K562 (cell line): ENCODE results near the gene BFSP1. TPM values are rescaled to one million over a fixed set of nuclear protein-coding genes. Genes with fewer than 3 reads are reported as not detected.

Experiments
- ATAC-seq: fragments of 200-7000 bp; cut with Tn5 transposase; 3 replicates; pipeline ENCODE4 v1.9.1; 2020; ENCODE audit warnings: moderate library complexity
- BruUV-seq: library from RNA; stranded (reverse); fragments of 400-500 nt; replicated peaks from 2 replicates; lab custom pipeline; 2021; lab: Mats Ljungman, UMichigan
- CTCF ChIA-PET: fragments of 300-600 bp; formaldehyde crosslinking; extraction: SDS; loops from one replicate; lab custom pipeline; 2021; ENCODE audit warnings: low intra/inter-chr PET ratio; lab: Yijun Ruan, JAX
- POLR2A ChIA-PET: fragments of 300-600, 350-650 bp; sonication (Branson Sonifier 250); formaldehyde crosslinking; extraction: SDS; loops from one replicate; lab custom pipeline; 2021; ENCODE audit warnings: antibody characterized with exemption, inconsistent platforms; lab: Yijun Ruan, JAX
- DNase-seq, 4 experiments: peaks; one replicate each; pipeline versions ENCODE4 v3.0.0 to v3.0.0-alpha.2; 2011 to 2018; ENCODE audit warnings: low spot score in 3 of 4, mixed read lengths in 3 of 4; ENCODE audit errors: extremely low read depth in 1 of 4
- FAIRE-seq: peaks from 2 replicates; lab custom pipeline; 2011; peaks lifted over from hg19 to GRCh38; lab: Jason Lieb, UNC
- H2AFZ ChIP-seq: 2 replicates; pipeline ENCODE4 v1.6.0; 2011; ENCODE audit warnings: low read depth, low read length, control low read depth, inconsistent platforms
- H3K27ac ChIP-seq: fragments of 200-600 bp; 3 replicates; pipeline ENCODE4 v1.8.0; 2011; ENCODE audit warnings: low read depth, mild to moderate bottlenecking, control low read depth, inconsistent platforms, low read length, moderate library complexity, mixed read lengths; ENCODE audit errors: extremely low read depth
- H3K27me3 ChIP-seq, 2 experiments: fragments of 300-600 bp in 1 of 2; 2 replicates in 1 of 2; 3 replicates in 1 of 2; pipeline versions ENCODE4 v1.6.0 to v1.8.0; 2011; ENCODE audit warnings: inconsistent platforms in 2 of 2, low read length in 2 of 2, mild to moderate bottlenecking in 1 of 2, mixed read lengths in 1 of 2, moderate library complexity in 1 of 2; ENCODE audit not compliant: control insufficient read depth in 2 of 2, insufficient read depth in 2 of 2
- H3K36me3 ChIP-seq: fragments of 300-600 bp; 3 replicates; pipeline ENCODE4 v1.8.0; 2011; ENCODE audit warnings: mild to moderate bottlenecking, low read length, inconsistent platforms; ENCODE audit not compliant: control insufficient read depth, insufficient read depth
- H3K4me1 ChIP-seq, 2 experiments: fragments of 200-600 bp in 1 of 2; replicated peaks in 1 of 2; 2 replicates in 1 of 2; 3 replicates in 1 of 2; pipeline versions ENCODE4 v1.5.1 to v1.8.0; 2011; ENCODE audit warnings: inconsistent platforms in 2 of 2, low read length in 2 of 2, mild to moderate bottlenecking in 1 of 2, mixed read lengths in 1 of 2, moderate library complexity in 1 of 2; ENCODE audit not compliant: control insufficient read depth in 2 of 2, insufficient read depth in 2 of 2
- H3K4me2 ChIP-seq: 2 replicates; pipeline ENCODE4 v1.6.1; 2011; ENCODE audit warnings: low read length, control low read depth, inconsistent platforms, mixed read lengths; ENCODE audit not compliant: insufficient read depth
- H3K4me3 ChIP-seq: fragments of 200-600 bp; sonication (generic), shearing (Covaris generic); 2 replicates; pipeline ENCODE4 v1.5.1; 2016; ENCODE audit warnings: control low read depth, inconsistent platforms
- H3K79me2 ChIP-seq: fragments of 200-600 bp; 3 replicates; pipeline ENCODE4 v1.8.0; 2011; ENCODE audit warnings: low read length, inconsistent platforms; ENCODE audit not compliant: control insufficient read depth, insufficient read depth
- H3K9ac ChIP-seq, 2 experiments: 2 replicates each; pipeline versions ENCODE4 v1.6.0 to v1.6.1; 2011; ENCODE audit warnings: low read depth in 2 of 2, low read length in 2 of 2, control low read depth in 1 of 2, inconsistent platforms in 1 of 2, mild to moderate bottlenecking in 1 of 2, mixed read lengths in 1 of 2; ENCODE audit not compliant: insufficient read depth in 1 of 2
- H3K9me1 ChIP-seq: one replicate; pipeline ENCODE4 v1.6.0; 2011; ENCODE audit warnings: inconsistent platforms, mild to moderate bottlenecking, low read length, moderate library complexity; ENCODE audit not compliant: control insufficient read depth, insufficient read depth
- H3K9me3 ChIP-seq: replicated peaks from 2 replicates; pipeline ENCODE4 v1.5.1; 2011; ENCODE audit warnings: low read depth, low read length, inconsistent platforms; ENCODE audit not compliant: control insufficient read depth, insufficient read depth
- H4K20me1 ChIP-seq: replicated peaks from 2 replicates; pipeline ENCODE4 v1.6.1; 2011; ENCODE audit warnings: low read length, inconsistent platforms, mixed read lengths; ENCODE audit not compliant: control insufficient read depth, insufficient read depth
- CTCF ChIP-seq, 3 experiments: IDR thresholded peaks in 2 of 3; conservative IDR thresholded peaks in 1 of 3; 2 replicates each; pipeline ENCODE4 v1.5.1; 2011 to 2012; ENCODE audit warnings: low read length in 3 of 3, mild to moderate bottlenecking in 3 of 3, control low read depth in 2 of 3, improper control_type of control experiment in 1 of 3, inconsistent platforms in 1 of 3, low read depth in 1 of 3, mixed read lengths in 1 of 3, moderate library complexity in 1 of 3; ENCODE audit not compliant: insufficient read depth in 2 of 3
- ELK1 ChIP-seq: sonication (generic); formaldehyde crosslinking; IDR thresholded peaks from 2 replicates; pipeline ENCODE4 v1.8.1; 2022; ENCODE audit warnings: missing genetic modification reagents
- GABPA ChIP-seq: fragments of 200-800 bp; sonication (Bioruptor generic); conservative IDR thresholded peaks from 2 replicates; pipeline ENCODE4 v1.6.1; 2016; ENCODE audit warnings: low read depth, missing genetic modification characterization, missing compliant biosample characterization
- GTF2F1 ChIP-seq: IDR thresholded peaks from 2 replicates; pipeline ENCODE4 v1.6.1; 2011; ENCODE audit warnings: low read depth, low read length, improper control_type of control experiment
- ILF3 ChIP-seq: fragments of 450-650 bp; IDR thresholded peaks from 2 replicates; pipeline ENCODE4 v1.6.1; 2018; ENCODE audit warnings: antibody characterized with exemption, mild to moderate bottlenecking, moderate library complexity, borderline replicate concordance
- MCM7 ChIP-seq, 2 experiments: fragments of 450-650 bp; IDR thresholded peaks; 2 replicates each; pipeline ENCODE4 v1.6.1; 2016 to 2018
- MECOM ChIP-seq: fragments of 250-450 bp; sonication (Bioruptor Pico); IDR thresholded peaks from 2 replicates; pipeline ENCODE4 v1.8.0; 2022; ENCODE audit warnings: inconsistent platforms
- NCOA1 ChIP-seq: fragments of 450-650 bp; IDR thresholded peaks from 2 replicates; pipeline ENCODE4 v1.6.1; 2016; ENCODE audit warnings: low read depth
- NFE2L1 ChIP-seq: fragments of 450-650 bp; IDR thresholded peaks from 2 replicates; pipeline ENCODE4 v1.6.1; 2016; ENCODE audit warnings: missing genetic modification characterization, low read depth, mild to moderate bottlenecking, missing compliant biosample characterization, moderate library complexity, borderline replicate concordance
- NR2C1 ChIP-seq, 2 experiments: fragments of 450-650 bp; IDR thresholded peaks; 2 replicates each; pipeline ENCODE4 v1.6.1; 2017; ENCODE audit warnings: mild to moderate bottlenecking in 2 of 2, antibody characterized with exemption in 1 of 2, inconsistent platforms in 1 of 2, missing compliant biosample characterization in 1 of 2, missing genetic modification characterization in 1 of 2
- UBTF ChIP-seq, 2 experiments: IDR thresholded peaks; 2 replicates each; pipeline ENCODE4 v1.6.1; 2012; ENCODE audit warnings: improper control_type of control experiment in 2 of 2, low read depth in 2 of 2, low read length in 2 of 2, borderline replicate concordance in 1 of 2
- ZNF165 ChIP-seq: fragments of 250-450 bp; sonication (Bioruptor Pico); IDR thresholded peaks from 2 replicates; pipeline ENCODE4 v1.4.0; 2020; ENCODE audit warnings: borderline replicate concordance
- ZNF551 ChIP-seq: fragments of 250-450 bp; sonication (Bioruptor Pico); IDR thresholded peaks from 2 replicates; pipeline ENCODE4 v1.5.0; 2021; ENCODE audit warnings: mild to moderate bottlenecking, moderate library complexity
- WGBS: fragments of 100-300 bp; shearing (Covaris generic); methylation state at CpG from one replicate; pipeline ENCODE4 v1.1.6; 2016; ENCODE audit warnings: low coverage, mixed read lengths; ENCODE audit not compliant: insufficient coverage; ENCODE audit errors: missing lambda C conversion rate; 5-methylcytosine and 5-hydroxymethylcytosine counted together
- in situ Hi-C: fragments of 300-500 bp; cut with MboI; formaldehyde crosslinking; loops from 4 replicates; pipeline ENCODE4 v1.15.0; 2018; ENCODE audit warnings: inconsistent platforms, mixed read lengths
- intact Hi-C: fragments of 100-400 bp; cut with micrococcal nuclease; formaldehyde crosslinking; loops from 2 replicates; pipeline ENCODE4 v1.14.2; 2022
- polyA plus RNA-seq, 8 experiments: library from polyadenylated mRNA; depleted of rRNA in 4 of 8; stranded (reverse) in 5 of 8; unstranded in 3 of 8; fragments of >200 nt; fragmentation: Nextera tagmentation in 2 of 8; fragmentation: Illumina TruSeq in 1 of 8; extraction: Ambion mirVana in 2 of 8; extraction: Trizol in 1 of 8; gene quantifications; 2 replicates each; pipeline versions ENCODE4 v1.2.1 to v1.2.3, GENCODE V29; 2011 to 2014; ENCODE audit warnings: inconsistent platforms in 1 of 8, missing spikeins in 1 of 8
- total RNA-seq, 7 experiments: library from RNA; depleted of rRNA in 6 of 7; stranded (reverse); fragments of >200 nt in 6 of 7; fragmentation: Illumina TruSeq in 2 of 7; extraction: Trizol in 2 of 7; gene quantifications; 2 replicates each; pipeline versions ENCODE4 v1.2.1 to v1.2.3, GENCODE V29; 2011 to 2021; ENCODE audit warnings: low replicate concordance in 1 of 7
- TF ChIP-seq, protein P1 (sequence below), 3 experiments: fragments of 200-800 bp in 1 of 3; sonication (Bioruptor generic) in 1 of 3; sonication (generic) in 1 of 3; formaldehyde crosslinking in 1 of 3; IDR thresholded peaks; 2 replicates each; pipeline versions ENCODE4 v1.6.1 to v1.8.0; 2016 to 2022; ENCODE audit warnings: mild to moderate bottlenecking in 2 of 3, missing compliant biosample characterization in 2 of 3, missing genetic modification characterization in 2 of 3, missing genetic modification reagents in 1 of 3
- TF ChIP-seq, protein P2 (sequence below): fragments of 450-650 bp; formaldehyde crosslinking; IDR thresholded peaks from 2 replicates; pipeline ENCODE4 v1.4.0; 2022; ENCODE audit warnings: mild to moderate bottlenecking, moderate library complexity

BFSP1 gene
- total and polyA plus RNA-seq, 9 of the 15 experiments (the other 6 are each of a cell fraction or from before 2014, with no cell fraction given) = 0.09 to 0.86 (median 0.40) TPM

GRCh38 chr20:17566345-17566744, 35.2 kb upstream of the BFSP1 start:
- Histone ChIP-seq H3K27ac (no peak overlapping the region), H3K9ac (no peak overlapping the region), H3K36me3 (no peaks in the 10 kb centered on the region), H3K4me3 (no peak overlapping the region), H4K20me1 (no peaks in the 10 kb centered on the region; the same call in 1 of the 2 replicates), H3K9me1 (no peaks in the 10 kb centered on the region), H3K4me2 (no peak overlapping the region), H3K9me3 (no peaks in the 10 kb centered on the region), H3K4me1 (peaks cover 10 to 17% of the 10 kb centered on the region in 2 experiments; a peak in 4 of 5 replicates), H2AFZ (no peak overlapping the region), H3K79me2 (peaks cover 15% of the 10 kb centered on the region), H3K27me3 (no peaks in the 10 kb centered on the region)
- in situ Hi-C loops = no loop called here
- no peak for ATAC-seq
- intact Hi-C loops = no loop called here
- CTCF ChIA-PET = no interaction called here
- no TSS peak for BruUV-seq
- POLR2A ChIA-PET = interaction anchor here (0.6 to 0.9 kb wide), 2 partner anchors 24 to 838 kb away, joined by 3 read pairs; no protein-coding TSS in a partner anchor
- no peak for DNase-seq
- 65% methylated on average over 3 of the region's 3 CpGs for whole genome bisulfite sequencing
- FAIRE-seq = no peak
- TF ChIP-seq UBTF (IDR thresholded peaks at IDR 0.05; ENCODE audit: borderline replicate concordance in 1 of 2, low read depth in 2 of 2, low read length in 2 of 2) (no peak), MCM7 (IDR thresholded peaks at IDR 0.05) (no peak), ZNF165 (CRISPR knock-in tag) (no peak), CTCF (IDR thresholded peaks at IDR 0.05 in 2 of 3, conservative IDR thresholded peaks at IDR 0.05 in 1 of 3; ENCODE audit: insufficient read depth in 2 of 3, low read depth in 1 of 3, low read length in 3 of 3) (no peak), GABPA (tag) (no peak), NR2C1 (IDR thresholded peaks at IDR 0.05) (no peak), NR2C1 (tag; IDR thresholded peaks at IDR 0.05) (no peak), ELK1 (CRISPR knock-in tag) (no peak), GTF2F1 (no peak), ZNF551 (no peak), NFE2L1 (tag) (no peak), MECOM (no peak), NCOA1 (no peak), ILF3 (no peak)
- TF ChIP-seq, protein P1, sequence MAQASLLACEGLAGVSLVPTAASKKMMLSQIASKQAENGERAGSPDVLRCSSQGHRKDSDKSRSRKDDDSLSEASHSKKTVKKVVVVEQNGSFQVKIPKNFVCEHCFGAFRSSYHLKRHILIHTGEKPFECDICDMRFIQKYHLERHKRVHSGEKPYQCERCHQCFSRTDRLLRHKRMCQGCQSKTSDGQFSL (CRISPR knock-in tag; IDR thresholded peaks at IDR 0.05) = no peak
- TF ChIP-seq, protein P1 (tag; IDR thresholded peaks at IDR 0.05) = no peak
- TF ChIP-seq, protein P2, sequence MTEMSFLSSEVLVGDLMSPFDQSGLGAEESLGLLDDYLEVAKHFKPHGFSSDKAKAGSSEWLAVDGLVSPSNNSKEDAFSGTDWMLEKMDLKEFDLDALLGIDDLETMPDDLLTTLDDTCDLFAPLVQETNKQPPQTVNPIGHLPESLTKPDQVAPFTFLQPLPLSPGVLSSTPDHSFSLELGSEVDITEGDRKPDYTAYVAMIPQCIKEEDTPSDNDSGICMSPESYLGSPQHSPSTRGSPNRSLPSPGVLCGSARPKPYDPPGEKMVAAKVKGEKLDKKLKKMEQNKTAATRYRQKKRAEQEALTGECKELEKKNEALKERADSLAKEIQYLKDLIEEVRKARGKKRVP (CRISPR knock-in tag) = no peak
